Measurements from ENCODE around the gene FBXO31.

DNA sequence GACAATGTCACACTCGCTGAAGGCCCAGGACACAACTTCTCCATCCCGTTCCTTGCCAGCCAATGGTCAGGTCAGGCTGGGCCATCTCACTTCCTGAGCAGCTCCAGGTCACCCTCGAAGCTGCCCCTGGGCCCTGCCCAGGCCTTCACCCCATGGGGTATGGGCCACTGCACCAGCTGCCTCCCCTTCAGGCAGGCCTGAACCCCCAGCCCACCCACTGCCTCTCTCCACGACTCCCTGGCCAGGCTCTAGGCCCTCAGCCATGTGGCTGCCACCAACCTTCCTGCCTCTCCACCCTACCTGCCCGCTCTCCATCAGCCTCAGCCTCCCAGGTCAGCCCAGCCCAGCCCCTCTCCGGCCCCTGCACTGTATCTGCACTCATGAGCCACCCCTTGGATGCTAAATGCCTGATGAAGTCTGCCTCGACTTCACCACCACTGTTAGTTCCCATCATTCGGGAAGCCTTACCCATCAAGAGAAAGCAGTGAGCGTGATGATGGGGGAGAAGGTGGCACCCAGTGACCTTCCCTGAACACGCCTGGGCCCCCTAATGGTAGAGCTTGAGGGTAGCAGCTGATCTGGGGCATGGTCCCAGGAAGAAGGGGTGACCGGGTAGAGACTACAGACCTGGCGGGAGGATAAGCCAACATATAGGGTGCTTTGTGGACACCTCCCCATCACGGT, 35.5 kb downstream of the FBXO31 start:
- TF ChIP-seq, protein P1, sequence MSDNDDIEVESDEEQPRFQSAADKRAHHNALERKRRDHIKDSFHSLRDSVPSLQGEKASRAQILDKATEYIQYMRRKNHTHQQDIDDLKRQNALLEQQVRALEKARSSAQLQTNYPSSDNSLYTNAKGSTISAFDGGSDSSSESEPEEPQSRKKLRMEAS (IDR thresholded peaks at IDR 0.05), result no peak
- TF ChIP-seq, protein P2, sequence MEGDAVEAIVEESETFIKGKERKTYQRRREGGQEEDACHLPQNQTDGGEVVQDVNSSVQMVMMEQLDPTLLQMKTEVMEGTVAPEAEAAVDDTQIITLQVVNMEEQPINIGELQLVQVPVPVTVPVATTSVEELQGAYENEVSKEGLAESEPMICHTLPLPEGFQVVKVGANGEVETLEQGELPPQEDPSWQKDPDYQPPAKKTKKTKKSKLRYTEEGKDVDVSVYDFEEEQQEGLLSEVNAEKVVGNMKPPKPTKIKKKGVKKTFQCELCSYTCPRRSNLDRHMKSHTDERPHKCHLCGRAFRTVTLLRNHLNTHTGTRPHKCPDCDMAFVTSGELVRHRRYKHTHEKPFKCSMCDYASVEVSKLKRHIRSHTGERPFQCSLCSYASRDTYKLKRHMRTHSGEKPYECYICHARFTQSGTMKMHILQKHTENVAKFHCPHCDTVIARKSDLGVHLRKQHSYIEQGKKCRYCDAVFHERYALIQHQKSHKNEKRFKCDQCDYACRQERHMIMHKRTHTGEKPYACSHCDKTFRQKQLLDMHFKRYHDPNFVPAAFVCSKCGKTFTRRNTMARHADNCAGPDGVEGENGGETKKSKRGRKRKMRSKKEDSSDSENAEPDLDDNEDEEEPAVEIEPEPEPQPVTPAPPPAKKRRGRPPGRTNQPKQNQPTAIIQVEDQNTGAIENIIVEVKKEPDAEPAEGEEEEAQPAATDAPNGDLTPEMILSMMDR (IDR thresholded peaks at IDR 0.05; ENCODE audit: control extremely low read depth in 1 of 3, insufficient read depth in 1 of 3, low read depth in 1 of 3, low read length in 3 of 3), result peak; percentile 31 to 54 (median 35)

All from H1 (cell line).